Retinal pigment epithelial cell (primary cell): ENCODE results near the gene PPCDC.

Experiments
- DNase-seq: peaks from one replicate; pipeline ENCODE4 v3.0.0-alpha.2; 2010; ENCODE audit warnings: low read depth
- H3K4me3 ChIP-seq: 2 replicates; pipeline ENCODE4 v1.5.1; 2011; ENCODE audit warnings: mild to moderate bottlenecking, low read length, control low read depth, moderate library complexity
- TF ChIP-seq, protein P1 (sequence below): conservative IDR thresholded peaks from 2 replicates; pipeline ENCODE4 v1.5.1; 2011; ENCODE audit warnings: low read depth, low read length, control low read depth, inconsistent platforms

The PPCDC gene

GRCh38 chr15:75025548-75026260, 2.3 kb downstream of the PPCDC start:
- TF ChIP-seq, protein P1, sequence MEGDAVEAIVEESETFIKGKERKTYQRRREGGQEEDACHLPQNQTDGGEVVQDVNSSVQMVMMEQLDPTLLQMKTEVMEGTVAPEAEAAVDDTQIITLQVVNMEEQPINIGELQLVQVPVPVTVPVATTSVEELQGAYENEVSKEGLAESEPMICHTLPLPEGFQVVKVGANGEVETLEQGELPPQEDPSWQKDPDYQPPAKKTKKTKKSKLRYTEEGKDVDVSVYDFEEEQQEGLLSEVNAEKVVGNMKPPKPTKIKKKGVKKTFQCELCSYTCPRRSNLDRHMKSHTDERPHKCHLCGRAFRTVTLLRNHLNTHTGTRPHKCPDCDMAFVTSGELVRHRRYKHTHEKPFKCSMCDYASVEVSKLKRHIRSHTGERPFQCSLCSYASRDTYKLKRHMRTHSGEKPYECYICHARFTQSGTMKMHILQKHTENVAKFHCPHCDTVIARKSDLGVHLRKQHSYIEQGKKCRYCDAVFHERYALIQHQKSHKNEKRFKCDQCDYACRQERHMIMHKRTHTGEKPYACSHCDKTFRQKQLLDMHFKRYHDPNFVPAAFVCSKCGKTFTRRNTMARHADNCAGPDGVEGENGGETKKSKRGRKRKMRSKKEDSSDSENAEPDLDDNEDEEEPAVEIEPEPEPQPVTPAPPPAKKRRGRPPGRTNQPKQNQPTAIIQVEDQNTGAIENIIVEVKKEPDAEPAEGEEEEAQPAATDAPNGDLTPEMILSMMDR, result no peak
- no peak for DNase-seq
- no peak overlapping the region for H3K4me3 ChIP-seq

DNA sequence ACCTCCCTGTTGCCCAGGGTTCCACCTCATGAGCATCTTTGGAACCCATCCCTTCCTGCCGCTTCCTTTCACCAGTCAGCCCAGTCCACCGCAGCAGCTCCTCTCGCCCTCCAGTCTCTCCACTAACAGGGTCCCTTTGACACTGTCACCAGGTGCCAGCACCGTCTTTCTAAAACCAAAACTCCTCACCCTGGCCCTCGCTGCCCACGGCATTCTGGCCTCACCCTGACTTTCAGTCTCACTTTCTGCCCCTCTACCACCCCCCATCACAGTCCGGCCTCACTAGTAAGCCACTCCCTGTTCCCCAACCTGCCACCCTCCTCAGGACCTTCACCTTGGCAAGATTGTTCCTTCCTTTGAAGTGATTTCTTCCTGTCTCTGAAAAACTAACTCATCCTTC, 4.2 kb downstream of the PPCDC start:
- TF ChIP-seq, protein P1, result no peak
- DNase-seq, result no peak

GRCh38 chr15:75028991-75029377, 5.6 kb downstream of the PPCDC start:
- DNase-seq, result no peak
- no peak overlapping the region for H3K4me3 ChIP-seq
- TF ChIP-seq, protein P1, result no peak

More for the DNA sequence above, 4.2 kb downstream of the PPCDC start:
- no peak overlapping the region for H3K4me3 ChIP-seq

- DNase-seq, result no peak
- TF ChIP-seq, protein P1, result peak; percentile 93
- no peak overlapping the region for H3K4me3 ChIP-seq
Measured at GRCh38 chr15:75029378-75030022, 6.1 kb downstream of the PPCDC start.

DNA sequence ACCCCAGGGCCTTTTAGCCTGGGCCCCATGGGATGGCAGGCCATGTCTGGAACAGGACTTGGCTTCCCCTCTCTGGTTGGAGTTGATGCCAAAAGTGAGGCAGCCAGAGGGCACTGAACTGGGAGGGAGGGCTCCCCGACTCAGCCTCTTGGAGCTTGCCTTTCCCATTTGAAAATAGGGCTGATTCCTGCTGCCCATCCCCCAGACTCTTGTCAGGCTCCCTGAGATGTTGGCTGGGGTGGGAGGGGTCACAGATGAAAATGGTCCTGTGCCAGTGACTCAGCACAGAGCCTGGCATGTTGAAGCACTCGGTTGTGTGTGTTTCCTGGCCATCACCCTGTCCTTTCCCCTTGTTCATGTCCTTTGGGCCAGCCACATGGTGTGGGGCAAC, 6.6 kb downstream of the PPCDC start:
- DNase-seq, result no peak
- H3K4me3 ChIP-seq, result no peak overlapping the region
- TF ChIP-seq, protein P1, result no peak

GRCh38 chr15:75030424-75030823, 7.0 kb downstream of the PPCDC start:
- TF ChIP-seq, protein P1, result no peak
- H3K4me3 ChIP-seq, result no peak overlapping the region
- DNase-seq, result no peak

DNA sequence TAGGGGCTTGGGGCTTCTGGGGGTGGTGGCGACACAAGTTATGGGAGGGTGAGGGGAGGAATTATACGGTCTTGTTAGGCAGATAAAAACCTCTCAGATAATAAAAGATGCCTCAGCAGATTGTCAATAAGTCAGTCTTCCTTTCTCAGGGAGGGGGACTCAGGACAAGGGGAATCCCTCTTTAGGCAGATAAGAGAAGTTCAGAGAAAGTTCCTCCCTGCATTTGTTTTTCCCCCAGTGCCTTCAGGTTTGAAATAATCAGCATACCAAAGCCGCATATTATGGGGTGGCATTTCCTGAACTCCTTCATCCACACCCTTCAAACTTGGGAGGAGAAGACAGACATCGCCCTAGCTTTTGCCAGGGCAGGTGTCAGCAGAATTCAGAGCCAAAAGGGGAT, 8.5 kb downstream of the PPCDC start:
- TF ChIP-seq, protein P1, result no peak
- H3K4me3 ChIP-seq, result no peak overlapping the region
- no peak for DNase-seq
